PC-9 (cell line): ENCODE measurements around the gene KAT7.

Experiments
- CTCF ChIP-seq: fragments of 200-600 bp; sonication (generic); conservative IDR thresholded peaks from 2 replicates; pipeline ENCODE4 v1.6.1; 2017; ENCODE audit warnings: mixed run types, antibody characterized with exemption, mild to moderate bottlenecking, moderate library complexity
- EZH2 ChIP-seq: fragments of 200-600 bp; sonication (generic); IDR thresholded peaks from 2 replicates; pipeline ENCODE4 v1.8.0; 2017; ENCODE audit warnings: antibody characterized with exemption, low read depth

- TF ChIP-seq CTCF, result no peak
- TF ChIP-seq EZH2, result no peak
Measured at GRCh38 chr17:49741692-49742076, 46.8 kb upstream of the KAT7 start.
